SHP77 treated with DMSO at 0.1 percent for 48 hours (cell line): ENCODE data around the gene ZBTB47.

Source experiments
- DNase-seq: peaks from one replicate; lab custom pipeline; 2025; lab: John Stamatoyannopoulos, UW

Gene ZBTB47

GRCh38 chr3:42665050-42665878 lies 11.8 kb downstream of the ZBTB47 start:
- DNase-seq: no peak

GRCh38 chr3:42666022-42666421 lies 12.5 kb downstream of the ZBTB47 start:
- DNase-seq: no peak

GRCh38 chr3:42666577-42666998 lies 13.1 kb downstream of the ZBTB47 start:
- DNase-seq: no peak

- DNase-seq: no peak
These were observed 13.6 kb downstream of the ZBTB47 start for GRCh38 chr3:42667096-42667522.

GRCh38 chr3:42667523-42668412 lies 14.3 kb downstream of the ZBTB47 start:
- DNase-seq: no peak

- DNase-seq: no peak
These were observed 14.9 kb downstream of the ZBTB47 start for GRCh38 chr3:42668413-42668760.

GRCh38 chr3:42668793-42669217 lies 15.3 kb downstream of the ZBTB47 start:
- DNase-seq: no peak

GRCh38 chr3:42670051-42670576 lies 16.6 kb downstream of the ZBTB47 start:
- no peak for DNase-seq

- no peak for DNase-seq
These were observed 17.2 kb downstream of the ZBTB47 start for GRCh38 chr3:42670670-42671069.

- DNase-seq: no peak
These were observed 19.0 kb downstream of the ZBTB47 start for GRCh38 chr3:42672515-42672914.

- no peak for DNase-seq
These were observed 19.6 kb downstream of the ZBTB47 start for GRCh38 chr3:42673082-42673481.

- DNase-seq: no peak
These were observed 20.6 kb downstream of the ZBTB47 start for GRCh38 chr3:42674146-42674545.

- no peak for DNase-seq
These were observed 22.4 kb downstream of the ZBTB47 start for GRCh38 chr3:42675909-42676308.

- DNase-seq: no peak
These were observed 24.9 kb downstream of the ZBTB47 start for GRCh38 chr3:42678447-42678846.

GRCh38 chr3:42680271-42680670 lies 26.8 kb downstream of the ZBTB47 start:
- no peak for DNase-seq

GRCh38 chr3:42680806-42681205 lies 27.3 kb downstream of the ZBTB47 start:
- DNase-seq: no peak

GRCh38 chr3:42681361-42682038 lies 28.0 kb downstream of the ZBTB47 start:
- DNase-seq: no peak

GRCh38 chr3:42682301-42683070 lies 29.0 kb downstream of the ZBTB47 start:
- DNase-seq: no peak

- no peak for DNase-seq
These were observed 30.5 kb downstream of the ZBTB47 start for GRCh38 chr3:42683875-42684598.

- DNase-seq: no peak
These were observed 31.3 kb downstream of the ZBTB47 start for GRCh38 chr3:42684632-42685362.
